Thoracic aorta (tissue), 2 donors: ENCODE data around the gene RNPEP. TPM values are rescaled to one million over a fixed set of nuclear protein-coding genes. Genes with fewer than 3 reads are reported as not detected.

ENCODE experiments used
- ATAC-seq: fragments of 150-250 bp; one replicate; pipeline ENCODE4 v1.8.0; 2017; ENCODE audit warnings: low read depth; ENCODE audit not compliant: insufficient number of reproducible peaks, low FRiP score
- DNase-seq: peaks from one replicate; pipeline ENCODE4 v3.0.0-alpha.2; 2020; ENCODE audit warnings: low spot score
- H3K27ac ChIP-seq, 2 donors: fragments of 200-600 bp; sonication (generic); 1 replicate in 1 of 2; 2 replicates in 1 of 2; pipeline ENCODE4 v1.5.1; 2016; ENCODE audit warnings: mild to moderate bottlenecking in 2 of 2, moderate library complexity in 2 of 2
- H3K27me3 ChIP-seq: fragments of 200-600 bp; sonication (generic); replicated peaks from 2 replicates; pipeline ENCODE4 v1.6.0; 2016; ENCODE audit warnings: mild to moderate bottlenecking; ENCODE audit not compliant: insufficient read depth
- H3K36me3 ChIP-seq: fragments of 200-600 bp; sonication (generic); one replicate; pipeline ENCODE4 v1.5.1; 2016
- H3K4me1 ChIP-seq, 2 donors: fragments of 200-600 bp; sonication (generic); 1 replicate in 1 of 2; 2 replicates in 1 of 2; pipeline versions ENCODE4 v1.5.1 to v1.6.0; 2016; ENCODE audit warnings: low read depth in 2 of 2, mild to moderate bottlenecking in 1 of 2; ENCODE audit not compliant: control insufficient read depth in 1 of 2
- H3K4me3 ChIP-seq: fragments of 200-600 bp; sonication (generic); 2 replicates; pipeline ENCODE4 v1.5.1; 2016; ENCODE audit warnings: mild to moderate bottlenecking
- H3K9me3 ChIP-seq: fragments of 200-600 bp; sonication (generic); 2 replicates; pipeline ENCODE4 v1.5.1; 2016
- total RNA-seq, 2 donors: library from RNA; depleted of rRNA; stranded (reverse); fragments of >200 nt; gene quantifications; one replicate each; pipeline versions ENCODE4 v1.1.0 to v1.2.3, GENCODE V29; 2016
- TF ChIP-seq, protein P1 (sequence below): fragments of 200-600 bp; sonication (generic); IDR thresholded peaks from one replicate; pipeline ENCODE4 v1.5.1; 2019; ENCODE audit warnings: antibody characterized with exemption

RNPEP gene
- total RNA-seq, 2 donors from 2014 or later = 46.3 to 58.2 TPM

DNA sequence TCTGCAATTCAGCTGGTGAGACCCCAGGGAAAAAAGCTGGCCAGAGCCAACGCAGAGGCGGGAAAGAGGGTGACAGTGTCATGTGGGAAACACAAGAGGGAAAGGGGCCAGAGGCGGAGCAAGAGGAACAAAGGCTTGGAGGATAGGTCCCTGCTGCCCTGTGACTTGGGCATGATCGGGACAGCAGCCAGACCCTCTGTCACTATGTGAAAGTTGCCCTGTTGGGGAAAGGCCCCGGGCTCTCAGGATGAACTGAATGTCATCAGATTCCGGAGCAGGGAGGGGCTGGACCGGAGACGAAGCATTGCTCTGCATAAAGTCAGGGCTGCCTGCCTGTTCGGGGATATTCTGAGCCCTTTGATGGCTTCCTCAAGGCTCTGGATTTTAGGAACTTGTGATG is 22.3 kb downstream of the RNPEP start:
- H3K36me3 ChIP-seq = peaks cover 26% of the 10 kb centered on the region
- no peaks in the 10 kb centered on the region for H3K4me1 ChIP-seq
- no peaks in the 10 kb centered on the region for H3K27me3 ChIP-seq
- no peak for ATAC-seq
- H3K27ac ChIP-seq = no peak overlapping the region
- no peak overlapping the region for H3K4me3 ChIP-seq
- TF ChIP-seq, protein P1, sequence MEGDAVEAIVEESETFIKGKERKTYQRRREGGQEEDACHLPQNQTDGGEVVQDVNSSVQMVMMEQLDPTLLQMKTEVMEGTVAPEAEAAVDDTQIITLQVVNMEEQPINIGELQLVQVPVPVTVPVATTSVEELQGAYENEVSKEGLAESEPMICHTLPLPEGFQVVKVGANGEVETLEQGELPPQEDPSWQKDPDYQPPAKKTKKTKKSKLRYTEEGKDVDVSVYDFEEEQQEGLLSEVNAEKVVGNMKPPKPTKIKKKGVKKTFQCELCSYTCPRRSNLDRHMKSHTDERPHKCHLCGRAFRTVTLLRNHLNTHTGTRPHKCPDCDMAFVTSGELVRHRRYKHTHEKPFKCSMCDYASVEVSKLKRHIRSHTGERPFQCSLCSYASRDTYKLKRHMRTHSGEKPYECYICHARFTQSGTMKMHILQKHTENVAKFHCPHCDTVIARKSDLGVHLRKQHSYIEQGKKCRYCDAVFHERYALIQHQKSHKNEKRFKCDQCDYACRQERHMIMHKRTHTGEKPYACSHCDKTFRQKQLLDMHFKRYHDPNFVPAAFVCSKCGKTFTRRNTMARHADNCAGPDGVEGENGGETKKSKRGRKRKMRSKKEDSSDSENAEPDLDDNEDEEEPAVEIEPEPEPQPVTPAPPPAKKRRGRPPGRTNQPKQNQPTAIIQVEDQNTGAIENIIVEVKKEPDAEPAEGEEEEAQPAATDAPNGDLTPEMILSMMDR = no peak
- no peaks in the 10 kb centered on the region for H3K9me3 ChIP-seq
- DNase-seq = no peak

DNA sequence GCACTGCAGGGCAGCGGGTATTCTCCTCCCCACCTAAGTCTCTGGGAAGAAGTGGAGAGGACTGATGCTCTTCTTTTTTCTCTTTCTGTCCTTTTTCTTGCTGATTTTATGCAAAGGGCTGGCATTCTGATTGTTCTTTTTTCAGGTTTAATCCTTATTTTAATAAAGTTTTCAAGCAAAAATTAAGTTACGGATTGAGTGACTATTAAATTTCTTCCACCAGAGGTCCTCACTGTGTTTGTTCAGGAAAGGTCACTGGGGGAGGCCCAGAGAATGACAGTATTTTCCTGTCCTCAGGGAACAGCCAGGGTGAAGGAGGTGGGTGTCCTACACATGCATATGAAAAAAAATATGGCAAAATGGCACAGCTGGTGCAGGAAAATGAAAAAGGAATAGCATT is 23.5 kb downstream of the RNPEP start:
- DNase-seq (no peak), ATAC-seq (no peak)
- TF ChIP-seq, protein P1 = peak; percentile 27
- H3K4me1 ChIP-seq = no peaks in the 10 kb centered on the region
- no peaks in the 10 kb centered on the region for H3K9me3 ChIP-seq
- peaks cover 26% of the 10 kb centered on the region for H3K36me3 ChIP-seq
- H3K27ac ChIP-seq = no peak overlapping the region
- no peak overlapping the region for H3K4me3 ChIP-seq
- no peaks in the 10 kb centered on the region for H3K27me3 ChIP-seq

GRCh38 chr1:202007304-202007703 is 24.9 kb downstream of the RNPEP start:
- TF ChIP-seq, protein P1 = no peak
- H3K27ac ChIP-seq = no peak overlapping the region
- no peak for ATAC-seq

GRCh38 chr1:202007805-202008489 is 25.5 kb downstream of the RNPEP start:
- Histone ChIP-seq H3K36me3 (peaks cover 24% of the 10 kb centered on the region), H3K4me1 (no peaks in the 10 kb centered on the region), H3K4me3 (no peak overlapping the region), H3K27me3 (no peaks in the 10 kb centered on the region), H3K27ac (no peak overlapping the region), H3K9me3 (no peaks in the 10 kb centered on the region)
- no peak for DNase-seq
- TF ChIP-seq, protein P1 = no peak
- ATAC-seq = no peak

More at GRCh38 chr1:202007304-202007703, 24.9 kb downstream of the RNPEP start:
- Histone ChIP-seq H3K36me3 (peaks cover 24% of the 10 kb centered on the region), H3K4me1 (no peaks in the 10 kb centered on the region), H3K4me3 (no peak overlapping the region), H3K27me3 (no peaks in the 10 kb centered on the region), H3K9me3 (no peaks in the 10 kb centered on the region)
- no peak for DNase-seq

GRCh38 chr1:202009326-202010179 is 27.1 kb downstream of the RNPEP start:
- no peak overlapping the region for H3K27ac ChIP-seq
- no peaks in the 10 kb centered on the region for H3K27me3 ChIP-seq
- no peaks in the 10 kb centered on the region for H3K4me1 ChIP-seq
- peak; percentile 64 for ATAC-seq
- H3K36me3 ChIP-seq = peaks cover 9% of the 10 kb centered on the region
- H3K4me3 ChIP-seq = no peak overlapping the region
- no peaks in the 10 kb centered on the region for H3K9me3 ChIP-seq
- DNase-seq = peak; percentile 47
- TF ChIP-seq, protein P1 = peak; percentile 82
